Upper lobe of left lung (tissue), 6 donors: ENCODE measurements around the gene SLFN13. TPM values are rescaled to one million over a fixed set of nuclear protein-coding genes. Genes with fewer than 3 reads are reported as not detected.
"Not testable (repeated sequence)": the region's sequence is repeated elsewhere in the genome, so short reads cannot be mapped to it uniquely, and the experiment has no call there.

Experiments used
- ATAC-seq, 2 donors: fragments of 200-7000 bp; cut with Tn5 transposase; one replicate each; pipeline ENCODE4 v1.9.1; 2022; ENCODE audit warnings: mild to moderate bottlenecking in 2 of 2, moderate library complexity in 2 of 2; ENCODE audit not compliant: low FRiP score in 2 of 2
- DNase-seq, 2 donors: peaks; one replicate each; pipeline ENCODE4 v3.0.0-alpha.2; 2019 to 2020
- H3K27ac ChIP-seq, 4 donors: fragments of 200-600 bp; sonication (generic); one replicate each; pipeline ENCODE4 v1.5.1; 2016 to 2019
- H3K27me3 ChIP-seq, 4 donors: fragments of 200-600 bp; sonication (generic); one replicate each; pipeline ENCODE4 v1.5.1; 2017 to 2019
- H3K36me3 ChIP-seq, 4 donors: fragments of 200-600 bp; sonication (generic); one replicate each; pipeline ENCODE4 v1.5.1; 2016 to 2019
- H3K4me1 ChIP-seq, 4 donors: fragments of 200-600 bp; sonication (generic); one replicate each; pipeline ENCODE4 v1.5.1; 2018 to 2019
- H3K4me3 ChIP-seq, 4 donors: fragments of 200-600 bp; sonication (generic); one replicate each; pipeline ENCODE4 v1.5.1; 2017 to 2019; ENCODE audit warnings: mild to moderate bottlenecking in 2 of 4, moderate library complexity in 1 of 4
- H3K9me3 ChIP-seq, 4 donors: fragments of 200-600 bp; sonication (generic); one replicate each; pipeline ENCODE4 v1.5.1; 2018 to 2019
- EP300 ChIP-seq, 4 donors: sonication (generic); formaldehyde crosslinking; IDR thresholded peaks; one replicate each; pipeline ENCODE4 v1.5.1; 2017; ENCODE audit warnings: antibody characterized with exemption in 4 of 4, control low read depth in 2 of 4
- POLR2A ChIP-seq, 4 donors: fragments of 450-650 bp; IDR thresholded peaks; one replicate each; pipeline ENCODE4 v1.5.1; 2016 to 2017; ENCODE audit warnings: antibody characterized with exemption in 4 of 4, mild to moderate bottlenecking in 2 of 4
- POLR2AphosphoS5 ChIP-seq, 2 donors: sonication (generic); formaldehyde crosslinking; IDR thresholded peaks; one replicate each; pipeline ENCODE4 v1.5.1; 2017; ENCODE audit warnings: antibody characterized with exemption in 2 of 2
- WGBS, 2 donors: methylation state at CpG; one replicate each; pipeline ENCODE4 v1.1.5; 2017 to 2018; 5-methylcytosine and 5-hydroxymethylcytosine counted together
- total RNA-seq, 6 donors: library from RNA; depleted of rRNA in 4 of 6; stranded (reverse); fragments of >200 nt in 4 of 6; gene quantifications; one replicate each; pipeline versions ENCODE4 v1.1.0 to v1.2.1, GENCODE V29; 2016 to 2021
- TF ChIP-seq, protein P1 (sequence below), 6 experiments: fragments of 450-650 bp in 4 of 6; fragments of 200-600 bp in 2 of 6; sonication (generic) in 2 of 6; IDR thresholded peaks; one replicate each; pipeline ENCODE4 v1.5.1; 2016 to 2019; ENCODE audit warnings: antibody characterized with exemption in 6 of 6
- donor health status: DM: no; HTN: no; CAD: no; lungs with moderate emphysema.
- donor health status: DM: no; HTN: yes; CAD: no; lungs with severe emphysema.

Gene SLFN13
- total RNA-seq, 6 donors from 2014 or later: 9.1 to 46.8 (median 19.2) TPM

DNA sequence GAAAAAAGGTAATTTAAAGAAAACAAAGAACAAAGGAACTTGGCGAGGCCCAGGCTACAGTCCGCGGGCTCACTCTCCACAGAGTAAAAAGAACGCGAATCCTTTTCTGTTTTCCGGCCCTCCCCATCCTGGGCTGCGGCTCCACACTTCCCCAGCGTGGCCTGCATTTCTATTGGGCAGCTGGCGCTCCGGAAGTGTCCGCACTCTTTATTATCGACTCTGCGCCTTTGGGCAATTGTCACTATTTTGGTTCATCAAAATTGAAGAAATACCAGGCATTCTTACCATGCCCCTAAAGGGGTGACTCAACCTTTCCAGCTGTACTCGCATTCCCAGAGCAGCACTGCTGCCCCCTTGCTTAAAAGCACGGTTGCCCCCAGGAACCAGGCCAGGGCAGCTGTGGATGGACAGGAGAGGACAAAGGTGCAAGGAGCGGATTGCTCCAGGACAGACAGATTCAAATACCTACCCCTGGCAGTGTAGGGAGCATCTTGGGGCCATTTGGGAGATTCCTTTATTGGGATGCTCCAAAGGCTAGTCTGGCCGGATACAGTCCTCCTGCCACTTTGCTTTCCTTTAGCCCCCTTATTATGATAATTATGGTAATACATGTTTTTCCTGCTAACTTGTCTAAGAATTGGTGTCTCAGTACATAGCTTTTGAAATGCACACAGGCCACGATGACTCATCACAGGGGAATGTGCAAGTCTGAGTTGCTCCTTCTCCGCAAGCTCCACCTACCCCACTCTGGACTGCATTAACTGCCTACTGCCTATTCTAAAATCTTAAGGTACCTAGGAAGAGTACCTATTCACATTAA, 15.3 kb downstream of the SLFN13 start:
- WGBS, 2 donors: 12 to 23% methylated on average over 18 to 19 of the region's 19 CpGs
- H3K4me3 ChIP-seq: peak overlapping the region; percentile 45 to 68 (median 58)
- H3K27me3 ChIP-seq: no peaks in the 10 kb centered on the region
- H3K27ac ChIP-seq: peak overlapping the region; percentile 84 to 91 (median 88)
- peaks cover 21 to 35% (median 26%) of the 10 kb centered on the region in 4 donors for H3K4me1 ChIP-seq
- H3K9me3 ChIP-seq: no peaks in the 10 kb centered on the region
- peak in 1 of 2 donors; percentile 94 for DNase-seq
- no peaks in the 10 kb centered on the region for H3K36me3 ChIP-seq
- TF ChIP-seq POLR2AphosphoS5 (IDR thresholded peaks at IDR 0.05) (peak in 1 of 2 donors; percentile 30), POLR2A (IDR thresholded peaks at IDR 0.05) (no peak), EP300 (IDR thresholded peaks at IDR 0.05) (no peak)
- TF ChIP-seq, protein P1, sequence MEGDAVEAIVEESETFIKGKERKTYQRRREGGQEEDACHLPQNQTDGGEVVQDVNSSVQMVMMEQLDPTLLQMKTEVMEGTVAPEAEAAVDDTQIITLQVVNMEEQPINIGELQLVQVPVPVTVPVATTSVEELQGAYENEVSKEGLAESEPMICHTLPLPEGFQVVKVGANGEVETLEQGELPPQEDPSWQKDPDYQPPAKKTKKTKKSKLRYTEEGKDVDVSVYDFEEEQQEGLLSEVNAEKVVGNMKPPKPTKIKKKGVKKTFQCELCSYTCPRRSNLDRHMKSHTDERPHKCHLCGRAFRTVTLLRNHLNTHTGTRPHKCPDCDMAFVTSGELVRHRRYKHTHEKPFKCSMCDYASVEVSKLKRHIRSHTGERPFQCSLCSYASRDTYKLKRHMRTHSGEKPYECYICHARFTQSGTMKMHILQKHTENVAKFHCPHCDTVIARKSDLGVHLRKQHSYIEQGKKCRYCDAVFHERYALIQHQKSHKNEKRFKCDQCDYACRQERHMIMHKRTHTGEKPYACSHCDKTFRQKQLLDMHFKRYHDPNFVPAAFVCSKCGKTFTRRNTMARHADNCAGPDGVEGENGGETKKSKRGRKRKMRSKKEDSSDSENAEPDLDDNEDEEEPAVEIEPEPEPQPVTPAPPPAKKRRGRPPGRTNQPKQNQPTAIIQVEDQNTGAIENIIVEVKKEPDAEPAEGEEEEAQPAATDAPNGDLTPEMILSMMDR (IDR thresholded peaks at IDR 0.05): peak in 1 of 6 experiments; percentile 15
- ATAC-seq: peak; percentile 94

DNA sequence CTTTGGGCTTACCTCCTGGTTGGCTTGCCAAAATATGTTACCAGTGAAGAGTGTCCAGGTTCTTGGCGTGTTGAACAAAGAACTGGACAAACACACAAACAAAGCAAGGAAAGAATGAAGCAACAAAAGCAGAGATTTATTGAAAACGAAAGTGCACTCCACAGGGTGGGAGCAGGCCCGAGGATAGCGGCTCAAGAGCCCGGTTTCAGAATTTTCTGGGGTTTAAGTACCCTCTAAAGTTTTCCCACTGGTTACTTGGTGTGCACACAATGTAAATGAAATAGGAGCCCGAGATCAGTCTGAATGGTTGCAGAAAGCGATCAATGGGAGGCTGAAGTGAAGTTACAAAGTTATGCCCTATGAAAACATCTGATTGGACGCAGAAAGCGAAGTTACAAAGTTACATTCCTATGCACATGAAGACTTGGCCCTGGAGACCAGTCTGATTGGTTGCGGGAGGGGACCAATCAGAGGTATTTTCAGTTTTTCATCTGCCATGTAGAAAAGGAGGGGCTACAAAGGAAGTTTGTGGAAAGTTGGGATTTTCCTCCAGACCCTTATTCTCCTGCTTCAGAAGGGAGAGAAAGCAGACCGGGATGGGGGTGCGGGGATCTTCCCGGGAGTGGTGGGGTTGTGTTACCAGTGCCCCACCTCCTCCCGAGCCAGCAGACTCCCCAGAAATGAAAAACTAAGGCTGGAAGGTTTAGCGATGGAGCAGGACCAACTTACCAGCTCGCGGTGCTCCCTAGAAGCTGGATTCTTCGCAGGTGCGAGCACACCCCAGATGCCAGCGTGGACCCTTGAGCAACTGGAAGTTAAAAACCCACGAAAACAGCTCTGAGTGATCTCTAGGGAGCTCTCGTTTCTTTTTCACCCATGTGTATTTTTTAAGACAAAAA, 16.1 kb downstream of the SLFN13 start, which contains the start of gene SLFN12:
SLFN12 (minus strand) TSS at position 325 of the 899 bp plus-strand sequence. CDS start 9,472 bp downstream, outside the sequence.
- WGBS, 2 donors: 7 to 20% methylated on average over 22 of the region's 22 CpGs
- Histone ChIP-seq H3K9me3 (no peaks in the 10 kb centered on the region), H3K27ac (peak within 1 kb of the TSS; percentile 84 to 91 (median 88)), H3K4me3 (peak within 1 kb of the TSS; percentile 45 to 68 (median 58)), H3K27me3 (no peaks in the 10 kb centered on the region), H3K4me1 (peaks cover 21 to 35% (median 26%) of the 10 kb centered on the region in 4 donors), H3K36me3 (no peaks in the 10 kb centered on the region)
- DNase-seq (peak in 1 of 2 donors; percentile 80), ATAC-seq (peak; percentile 94)
- TF ChIP-seq POLR2A (IDR thresholded peaks at IDR 0.05): peak in 1 of 4 donors; percentile 53
- TF ChIP-seq, protein P1 (IDR thresholded peaks at IDR 0.05): peak in 1 of 6 experiments; percentile 3
- peak in 1 of 2 donors; percentile 22 for TF ChIP-seq POLR2AphosphoS5 (IDR thresholded peaks at IDR 0.05)
- TF ChIP-seq EP300 (IDR thresholded peaks at IDR 0.05): no peak

DNA sequence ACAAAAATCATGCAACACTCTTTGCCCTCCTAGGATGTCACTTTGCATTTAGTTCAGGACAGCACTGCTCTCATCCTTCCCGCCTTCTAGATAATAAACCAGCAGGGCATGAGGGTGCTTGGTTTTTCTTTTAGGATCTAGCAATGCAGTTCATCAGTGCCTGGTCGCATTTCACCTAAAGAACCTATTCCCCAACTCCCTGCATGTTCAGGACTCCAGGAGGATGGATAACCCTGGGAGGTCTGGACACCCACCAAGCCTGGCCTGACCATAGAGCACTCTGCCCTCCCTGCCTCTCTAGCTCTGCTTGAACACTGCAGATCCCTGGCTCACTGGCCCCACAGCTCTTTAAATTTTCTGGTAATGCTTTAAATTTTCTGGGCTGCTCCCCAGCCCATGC, 18.9 kb downstream of the SLFN13 start:
- Histone ChIP-seq H3K27me3 (no peaks in the 10 kb centered on the region), H3K4me1 (peaks cover 21 to 35% (median 26%) of the 10 kb centered on the region in 4 donors), H3K4me3 (no peak overlapping the region), H3K36me3 (no peaks in the 10 kb centered on the region), H3K27ac (no peak overlapping the region), H3K9me3 (no peaks in the 10 kb centered on the region)
- WGBS, 2 donors: 95 to 96% methylated on average over 2 of the region's 2 CpGs
- DNase-seq (no peak), ATAC-seq (no peak)
- TF ChIP-seq, protein P1 (IDR thresholded peaks at IDR 0.05): no peak
- no peak for TF ChIP-seq POLR2A (IDR thresholded peaks at IDR 0.05)
- TF ChIP-seq EP300 (IDR thresholded peaks at IDR 0.05): no peak
- no peak for TF ChIP-seq POLR2AphosphoS5 (IDR thresholded peaks at IDR 0.05)

DNA sequence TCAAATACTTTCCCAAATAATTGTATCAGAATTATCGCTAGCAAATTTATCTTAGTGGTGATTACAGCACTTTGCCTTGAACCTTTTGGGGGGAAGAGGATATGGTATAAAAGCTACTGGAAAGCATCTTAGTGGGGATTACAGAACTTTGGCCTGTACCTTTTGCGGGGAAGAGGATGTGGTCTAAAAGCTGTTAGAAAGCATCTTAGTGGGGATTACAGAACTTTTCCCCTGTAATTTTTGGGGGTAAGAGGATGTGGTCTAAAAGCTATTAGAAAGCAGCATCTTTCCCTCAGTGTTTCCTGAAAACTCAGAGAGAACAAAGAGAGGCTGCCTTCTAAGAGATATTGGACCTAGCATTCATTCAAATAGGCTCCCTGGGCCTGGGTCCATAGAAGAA, 20.3 kb downstream of the SLFN13 start:
- Histone ChIP-seq H3K4me3 (no peak overlapping the region), H3K27ac (no peak overlapping the region), H3K9me3 (no peaks in the 10 kb centered on the region), H3K27me3 (no peaks in the 10 kb centered on the region), H3K4me1 (peaks cover 12 to 26% (median 18%) of the 10 kb centered on the region in 4 donors), H3K36me3 (no peaks in the 10 kb centered on the region)
- WGBS, 2 donors: 73 to 83% methylated on average over 2 of the region's 2 CpGs
- no peak for DNase-seq
- TF ChIP-seq POLR2AphosphoS5 (IDR thresholded peaks at IDR 0.05) (no peak), EP300 (IDR thresholded peaks at IDR 0.05) (no peak)
- ATAC-seq: no peak

DNA sequence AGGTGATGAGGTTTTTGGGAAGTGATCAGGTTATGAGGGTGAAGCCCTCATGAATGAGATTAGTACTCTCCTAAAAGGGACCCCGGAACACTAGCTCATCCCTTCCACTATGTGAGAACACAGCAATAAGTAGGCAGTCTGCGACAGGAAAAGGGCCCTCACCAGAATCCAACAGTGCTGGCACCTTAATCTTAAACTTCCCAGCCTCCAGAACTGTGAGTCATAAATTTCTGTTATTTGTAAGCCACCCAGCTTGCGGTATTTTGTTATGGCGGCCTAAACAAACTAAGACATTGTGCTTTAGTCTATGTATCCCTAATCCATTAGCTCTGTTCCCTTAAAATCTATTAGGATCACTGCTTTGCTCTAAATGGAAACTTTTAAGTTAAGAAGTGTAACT, 24.8 kb downstream of the SLFN13 start:
- DNase-seq: no peak
- Histone ChIP-seq H3K27ac (no peak overlapping the region), H3K4me3 (no peak overlapping the region), H3K27me3 (no peaks in the 10 kb centered on the region), H3K4me1 (no peaks in the 10 kb centered on the region), H3K36me3 (peaks cover 0 to 30% (median 3%) of the 10 kb centered on the region in 4 donors), H3K9me3 (no peaks in the 10 kb centered on the region)
- TF ChIP-seq POLR2AphosphoS5 (IDR thresholded peaks at IDR 0.05) (no peak), EP300 (IDR thresholded peaks at IDR 0.05) (no peak), POLR2A (IDR thresholded peaks at IDR 0.05) (no peak)
- TF ChIP-seq, protein P1 (IDR thresholded peaks at IDR 0.05): no peak
- no peak for ATAC-seq
- WGBS, 2 donors: 92 to 94% methylated on average over 4 of the region's 4 CpGs

DNA sequence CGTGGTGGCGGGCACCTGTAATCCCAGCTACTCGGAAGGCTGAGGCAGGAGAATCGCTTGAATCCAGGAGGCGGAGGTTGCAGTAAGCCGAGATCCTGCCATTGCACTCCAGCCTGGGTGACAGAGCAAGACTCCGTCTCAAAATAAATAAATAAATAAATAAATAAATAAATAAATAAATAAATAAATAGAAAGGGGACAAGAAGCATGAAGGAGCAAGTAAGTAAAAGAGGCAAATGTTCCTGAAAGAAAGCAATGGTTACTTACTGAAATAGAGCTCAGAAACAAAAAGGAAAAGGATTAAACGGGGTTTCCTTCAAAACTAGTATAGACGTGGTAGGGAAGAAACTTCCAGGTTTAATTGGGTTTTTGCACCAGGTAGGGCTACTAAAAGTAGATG, 27.5 kb downstream of the SLFN13 start:
- H3K27me3 ChIP-seq, H3K4me1 ChIP-seq, H3K4me3 ChIP-seq, DNase-seq, ATAC-seq, H3K9me3 ChIP-seq, H3K27ac ChIP-seq: not testable (repeated sequence)
- 90 to 95% methylated on average over 9 of the region's 9 CpGs for WGBS, 2 donors
- peaks cover 0 to 39% (median 4%) of the 10 kb centered on the region in 4 donors for H3K36me3 ChIP-seq
